Loucy (cell line): Measurements from ENCODE around the gene FGGY.

Source experiments
- EZH2phosphoT487 ChIP-seq: fragments of 200-600 bp; IDR thresholded peaks from 2 replicates; pipeline ENCODE4 v1.6.1; 2018; ENCODE audit warnings: antibody characterized with exemption, mild to moderate bottlenecking, moderate library complexity, borderline replicate concordance
- TF ChIP-seq, protein P1 (sequence below): fragments of 200-600 bp; sonication (generic); conservative IDR thresholded peaks from 2 replicates; pipeline ENCODE4 v1.5.1; 2014; ENCODE audit warnings: mild to moderate bottlenecking, antibody characterized with exemption, low read length

GRCh38 chr1:59391212-59392179 lies 94.6 kb downstream of the FGGY start:
- TF ChIP-seq, protein P1, sequence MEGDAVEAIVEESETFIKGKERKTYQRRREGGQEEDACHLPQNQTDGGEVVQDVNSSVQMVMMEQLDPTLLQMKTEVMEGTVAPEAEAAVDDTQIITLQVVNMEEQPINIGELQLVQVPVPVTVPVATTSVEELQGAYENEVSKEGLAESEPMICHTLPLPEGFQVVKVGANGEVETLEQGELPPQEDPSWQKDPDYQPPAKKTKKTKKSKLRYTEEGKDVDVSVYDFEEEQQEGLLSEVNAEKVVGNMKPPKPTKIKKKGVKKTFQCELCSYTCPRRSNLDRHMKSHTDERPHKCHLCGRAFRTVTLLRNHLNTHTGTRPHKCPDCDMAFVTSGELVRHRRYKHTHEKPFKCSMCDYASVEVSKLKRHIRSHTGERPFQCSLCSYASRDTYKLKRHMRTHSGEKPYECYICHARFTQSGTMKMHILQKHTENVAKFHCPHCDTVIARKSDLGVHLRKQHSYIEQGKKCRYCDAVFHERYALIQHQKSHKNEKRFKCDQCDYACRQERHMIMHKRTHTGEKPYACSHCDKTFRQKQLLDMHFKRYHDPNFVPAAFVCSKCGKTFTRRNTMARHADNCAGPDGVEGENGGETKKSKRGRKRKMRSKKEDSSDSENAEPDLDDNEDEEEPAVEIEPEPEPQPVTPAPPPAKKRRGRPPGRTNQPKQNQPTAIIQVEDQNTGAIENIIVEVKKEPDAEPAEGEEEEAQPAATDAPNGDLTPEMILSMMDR = no peak
- TF ChIP-seq EZH2phosphoT487 = no peak
